ENCODE measurements around the gene RAB11FIP4. TPM values are rescaled to one million over a fixed set of nuclear protein-coding genes. Genes with fewer than 3 reads are reported as not detected.

Gene RAB11FIP4
- total and polyA plus RNA-seq, 7 experiments from 2014 or later = 16.1 to 82.4 (median 55.1) TPM

- Histone ChIP-seq H3K9me3 (ENCODE audit: control insufficient read depth in 2 of 3, low read length in 3 of 3) (no peaks in the 10 kb centered on the region), H3K4me1 (ENCODE audit: control insufficient read depth in 2 of 2, insufficient read depth in 2 of 2, low read length in 2 of 2) (peaks cover 35 to 37% of the 10 kb centered on the region in 2 donors), H3K27me3 (ENCODE audit: control insufficient read depth in 2 of 2, insufficient read depth in 2 of 2, low read length in 2 of 2) (no peaks in the 10 kb centered on the region), H3K4me3 (ENCODE audit: low read length) (peak overlapping the region; percentile 64), H3K36me3 (ENCODE audit: control insufficient read depth in 2 of 3, insufficient read depth in 3 of 3, low read length in 3 of 3) (peaks cover 0 to 5% (median 0%) of the 10 kb centered on the region in 3 experiments), H3K27ac (ENCODE audit: low read depth, low read length) (peak overlapping the region; percentile 65)
- ChIA-PET CTCF (interaction anchor here (0.6 to 4.1 kb wide), 6 partner anchors 10 to 50 kb away, joined by 3 to 32 read pairs (median 4); no protein-coding TSS in a partner anchor), POLR2A (interaction anchor here (0.6 to 8.6 kb wide), 15 partner anchors 10 to 1261 kb away, joined by 3 to 176 read pairs (median 3); partner anchors contain the start of genes EVI2A and PSMD11)
- H3K4me1 Mint-ChIP-seq = peaks cover 38 to 46% (median 42%) of the 10 kb centered on the region in 7 donors
- peaks cover 0 to 9% (median 0%) of the 10 kb centered on the region in 5 donors for H3K27me3 Mint-ChIP-seq
- H3K9me3 Mint-ChIP-seq = no peaks in the 10 kb centered on the region
- H3K27ac Mint-ChIP-seq = peak overlapping the region; percentile 78 to 98 (median 92)
- intact Hi-C loops (cut with micrococcal nuclease) = loop anchor here (1.0 to 10.0 kb wide), 8 partner anchors 40 to 1390 kb away; partner anchors contain the start of genes COPRS (in 1 of the 2), EVI2B (in 1 of the 2), MYO1D (in 1 of the 2) and NSRP1 (in 1 of the 2)
- peak overlapping the region; percentile 83 to 98 (median 89) for H3K4me3 Mint-ChIP-seq
- H3K36me3 Mint-ChIP-seq = peaks cover 0 to 3% (median 0%) of the 10 kb centered on the region in 5 donors
- ATAC-seq (no peak), DNase-seq (no peak)
These were observed 95.7 kb downstream of the RAB11FIP4 start for GRCh38 chr17:31487063-31487647.

GRCh38 chr17:31487648-31488263 lies 96.3 kb downstream of the RAB11FIP4 start:
- H3K4me1 Mint-ChIP-seq = peaks cover 44 to 52% (median 48%) of the 10 kb centered on the region in 7 donors
- Histone ChIP-seq H3K27me3 (ENCODE audit: control insufficient read depth in 2 of 2, insufficient read depth in 2 of 2, low read length in 2 of 2) (no peaks in the 10 kb centered on the region), H3K9me3 (ENCODE audit: control insufficient read depth in 2 of 3, low read length in 3 of 3) (no peaks in the 10 kb centered on the region), H3K4me1 (ENCODE audit: control insufficient read depth in 2 of 2, insufficient read depth in 2 of 2, low read length in 2 of 2) (peaks cover 40 to 43% of the 10 kb centered on the region in 2 donors), H3K27ac (ENCODE audit: low read depth, low read length) (peak overlapping the region; percentile 90), H3K4me3 (ENCODE audit: low read length) (peak overlapping the region; percentile 79), H3K36me3 (ENCODE audit: control insufficient read depth in 2 of 3, insufficient read depth in 3 of 3, low read length in 3 of 3) (peaks cover 0 to 5% (median 0%) of the 10 kb centered on the region in 3 experiments)
- H3K9me3 Mint-ChIP-seq = no peaks in the 10 kb centered on the region
- intact Hi-C loops (cut with micrococcal nuclease) = loop anchor here (1.0 to 10.0 kb wide), 14 partner anchors 10 to 1390 kb away; partner anchors contain the start of genes COPRS (in 1 of the 2), EVI2A (in 1 of the 2), EVI2B (in 1 of the 2) and MYO1D (in 1 of the 2)
- peak overlapping the region; percentile 85 to 98 (median 92) for H3K4me3 Mint-ChIP-seq
- ChIA-PET CTCF (interaction anchor here (0.6 to 4.1 kb wide), 7 partner anchors 10 to 50 kb away, joined by 3 to 32 read pairs (median 4); no protein-coding TSS in a partner anchor), POLR2A (interaction anchor here (0.6 to 8.6 kb wide), 17 partner anchors 9 to 1261 kb away, joined by 3 to 176 read pairs (median 3); partner anchors contain the start of genes EVI2A and PSMD11)
- DNase-seq = peak; percentile 88 to 95 (median 92)
- peak overlapping the region; percentile 78 to 98 (median 94) for H3K27ac Mint-ChIP-seq
- peaks cover 0 to 9% (median 0%) of the 10 kb centered on the region in 5 donors for H3K27me3 Mint-ChIP-seq
- H3K36me3 Mint-ChIP-seq = peaks cover 0 to 3% (median 0%) of the 10 kb centered on the region in 5 donors
- ATAC-seq = peak; percentile 94

GRCh38 chr17:31488264-31488981 lies 96.9 kb downstream of the RAB11FIP4 start:
- no peak for ATAC-seq
- peaks cover 0 to 5% (median 0%) of the 10 kb centered on the region in 3 experiments for H3K36me3 ChIP-seq (ENCODE audit: control insufficient read depth in 2 of 3, insufficient read depth in 3 of 3, low read length in 3 of 3)
- DNase-seq = peak in 2 of 9 donors; percentile 37 to 42
- ChIA-PET POLR2A (interaction anchor here (0.6 to 8.6 kb wide), 17 partner anchors 8 to 956 kb away, joined by 3 to 176 read pairs (median 4); partner anchors contain the start of gene PSMD11), CTCF (interaction anchor here (0.6 to 4.1 kb wide), 7 partner anchors 21 to 837 kb away, joined by 3 to 32 read pairs (median 4); no protein-coding TSS in a partner anchor)
- peak overlapping the region; percentile 81 to 98 (median 97) for H3K27ac Mint-ChIP-seq
- no peaks in the 10 kb centered on the region for H3K9me3 ChIP-seq (ENCODE audit: control insufficient read depth in 2 of 3, low read length in 3 of 3)
- H3K27me3 ChIP-seq (ENCODE audit: control insufficient read depth in 2 of 2, insufficient read depth in 2 of 2, low read length in 2 of 2) = no peaks in the 10 kb centered on the region
- peaks cover 0 to 9% (median 0%) of the 10 kb centered on the region in 5 donors for H3K27me3 Mint-ChIP-seq
- H3K4me1 Mint-ChIP-seq = peaks cover 51 to 59% (median 54%) of the 10 kb centered on the region in 7 donors
- intact Hi-C loops (cut with micrococcal nuclease) = loop anchor here (1.0 to 10.0 kb wide), 12 partner anchors 9 to 1389 kb away; partner anchors contain the start of genes COPRS (in 1 of the 2), EVI2A (in 1 of the 2), EVI2B (in 1 of the 2) and MYO1D (in 1 of the 2)
- no peaks in the 10 kb centered on the region for H3K9me3 Mint-ChIP-seq
- peak overlapping the region; percentile 86 to 98 (median 96) for H3K4me3 Mint-ChIP-seq
- H3K36me3 Mint-ChIP-seq = peaks cover 0 to 3% (median 0%) of the 10 kb centered on the region in 5 donors
- H3K4me3 ChIP-seq (ENCODE audit: low read length) = peak overlapping the region; percentile 79
- peaks cover 47 to 50% of the 10 kb centered on the region in 2 donors for H3K4me1 ChIP-seq (ENCODE audit: control insufficient read depth in 2 of 2, insufficient read depth in 2 of 2, low read length in 2 of 2)
- peak overlapping the region; percentile 90 for H3K27ac ChIP-seq (ENCODE audit: low read depth, low read length)

- peak overlapping the region; percentile 81 to 98 (median 97) for H3K27ac Mint-ChIP-seq
- H3K27me3 Mint-ChIP-seq = peaks cover 0 to 9% (median 0%) of the 10 kb centered on the region in 5 donors
- peak overlapping the region; percentile 79 for H3K4me3 ChIP-seq (ENCODE audit: low read length)
- peaks cover 56 to 64% (median 59%) of the 10 kb centered on the region in 7 donors for H3K4me1 Mint-ChIP-seq
- H3K27me3 ChIP-seq (ENCODE audit: control insufficient read depth in 2 of 2, insufficient read depth in 2 of 2, low read length in 2 of 2) = no peaks in the 10 kb centered on the region
- H3K4me1 ChIP-seq (ENCODE audit: control insufficient read depth in 2 of 2, insufficient read depth in 2 of 2, low read length in 2 of 2) = peaks cover 52 to 55% of the 10 kb centered on the region in 2 donors
- no peaks in the 10 kb centered on the region for H3K9me3 Mint-ChIP-seq
- H3K27ac ChIP-seq (ENCODE audit: low read depth, low read length) = peak overlapping the region; percentile 90
- intact Hi-C loops (cut with micrococcal nuclease) = loop anchor here (1.0 to 10.0 kb wide), 12 partner anchors 8 to 1388 kb away; partner anchors contain the start of genes COPRS (in 1 of the 2), EVI2A (in 1 of the 2), EVI2B (in 1 of the 2) and MYO1D (in 1 of the 2)
- DNase-seq = peak in 1 of 9 donors; percentile 17
- no peaks in the 10 kb centered on the region for H3K9me3 ChIP-seq (ENCODE audit: control insufficient read depth in 2 of 3, low read length in 3 of 3)
- POLR2A ChIA-PET = interaction anchor here (0.6 to 8.6 kb wide), 11 partner anchors 9 to 790 kb away, joined by 3 to 176 read pairs (median 5); no protein-coding TSS in a partner anchor
- peaks cover 0 to 3% (median 0%) of the 10 kb centered on the region in 5 donors for H3K36me3 Mint-ChIP-seq
- H3K4me3 Mint-ChIP-seq = peak overlapping the region; percentile 86 to 98 (median 96)
- H3K36me3 ChIP-seq (ENCODE audit: control insufficient read depth in 2 of 3, insufficient read depth in 3 of 3, low read length in 3 of 3) = peaks cover 0 to 5% (median 0%) of the 10 kb centered on the region in 3 experiments
- no peak for ATAC-seq
- CTCF ChIA-PET = interaction anchor here (0.7 to 4.1 kb wide), 3 partner anchors 21 to 836 kb away, joined by 3 to 32 read pairs (median 5); no protein-coding TSS in a partner anchor
These were observed 97.5 kb downstream of the RAB11FIP4 start for GRCh38 chr17:31488982-31489294.

- Histone ChIP-seq H3K4me1 (ENCODE audit: control insufficient read depth in 2 of 2, insufficient read depth in 2 of 2, low read length in 2 of 2) (peaks cover 55 to 59% of the 10 kb centered on the region in 2 donors), H3K27me3 (ENCODE audit: control insufficient read depth in 2 of 2, insufficient read depth in 2 of 2, low read length in 2 of 2) (no peaks in the 10 kb centered on the region), H3K4me3 (ENCODE audit: low read length) (peak overlapping the region; percentile 79), H3K9me3 (ENCODE audit: control insufficient read depth in 2 of 3, low read length in 3 of 3) (no peaks in the 10 kb centered on the region), H3K36me3 (ENCODE audit: control insufficient read depth in 2 of 3, insufficient read depth in 3 of 3, low read length in 3 of 3) (peaks cover 0 to 5% (median 0%) of the 10 kb centered on the region in 3 experiments), H3K27ac (ENCODE audit: low read depth, low read length) (peak overlapping the region; percentile 90)
- H3K4me1 Mint-ChIP-seq = peaks cover 61 to 68% (median 64%) of the 10 kb centered on the region in 7 donors
- H3K4me3 Mint-ChIP-seq = peak overlapping the region; percentile 86 to 98 (median 96)
- peak overlapping the region; percentile 81 to 98 (median 97) for H3K27ac Mint-ChIP-seq
- peaks cover 0 to 3% (median 0%) of the 10 kb centered on the region in 5 donors for H3K36me3 Mint-ChIP-seq
- no peaks in the 10 kb centered on the region for H3K9me3 Mint-ChIP-seq
- ATAC-seq = no peak
- peak in 6 of 9 donors; percentile 36 to 56 (median 50) for DNase-seq
- intact Hi-C loops (cut with micrococcal nuclease) = loop anchor here (2.0 to 10.0 kb wide), 11 partner anchors 35 to 1388 kb away; partner anchors contain the start of genes COPRS (in 1 of the 2), CRLF3 (in 1 of the 2), EVI2A (in 1 of the 2) and EVI2B (in 1 of the 2)
- peaks cover 0 to 9% (median 0%) of the 10 kb centered on the region in 5 donors for H3K27me3 Mint-ChIP-seq
- POLR2A ChIA-PET = interaction anchor here (0.7 to 8.6 kb wide), 9 partner anchors 10 to 791 kb away, joined by 3 to 176 read pairs (median 4); no protein-coding TSS in a partner anchor
- CTCF ChIA-PET = interaction anchor here (4.1 kb wide), 1 partner anchor 20 kb away, joined by 32 read pairs; no protein-coding TSS in a partner anchor
These were observed 98.0 kb downstream of the RAB11FIP4 start for GRCh38 chr17:31489295-31490018.
